Testis (tissue), 3 donors: ENCODE results near the gene NPDC1. TPM values are rescaled to one million over a fixed set of nuclear protein-coding genes. Genes with fewer than 3 reads are reported as not detected.
A peak's percentile ranks its signal among the peaks of the same experiment; 100 is the strongest.

Source experiments
- DNase-seq: peaks from one replicate; pipeline ENCODE4 v3.0.0-alpha.2; 2019
- H3K27ac ChIP-seq, 2 donors: fragments of 200-600 bp; sonication (generic); one replicate each; pipeline ENCODE4 v1.5.1; 2019
- H3K27me3 ChIP-seq: fragments of 200-600 bp; sonication (generic); one replicate; pipeline ENCODE4 v1.5.1; 2019
- H3K36me3 ChIP-seq: fragments of 200-600 bp; sonication (generic); one replicate; pipeline ENCODE4 v1.5.1; 2017; ENCODE audit warnings: low read depth; ENCODE audit errors: missing control alignments
- H3K4me1 ChIP-seq: fragments of 200-600 bp; sonication (generic); one replicate; pipeline ENCODE4 v1.5.1; 2019
- H3K4me3 ChIP-seq, 2 donors: fragments of 200-600 bp; sonication (generic); one replicate each; pipeline ENCODE4 v1.5.1; 2017 to 2019
- H3K9me3 ChIP-seq: fragments of 200-600 bp; sonication (generic); one replicate; pipeline ENCODE4 v1.5.1; 2017
- CTCF ChIP-seq, 3 experiments: fragments of 450-650 bp in 2 of 3; fragments of 200-600 bp in 1 of 3; sonication (generic) in 1 of 3; IDR thresholded peaks; one replicate each; pipeline ENCODE4 v1.5.1; 2016 to 2019; ENCODE audit warnings: antibody characterized with exemption in 3 of 3, mild to moderate bottlenecking in 2 of 3, moderate library complexity in 1 of 3
- POLR2A ChIP-seq: fragments of 450-650 bp; IDR thresholded peaks from one replicate; pipeline ENCODE4 v1.6.1; 2017; ENCODE audit warnings: antibody characterized with exemption, mild to moderate bottlenecking, moderate library complexity
- WGBS, 2 donors: methylation state at CpG; one replicate each; pipeline ENCODE4 v1.1.5; 2018; 5-methylcytosine and 5-hydroxymethylcytosine counted together
- intact Hi-C: fragments of 100-400 bp; cut with DNase I; formaldehyde crosslinking; loops from one replicate; pipeline ENCODE4 v1.15.1; 2023; ENCODE audit warnings: low total_unique reads
- polyA plus RNA-seq: library from polyadenylated mRNA; stranded (reverse); fragments of 350-450 nt; fragmentation: Illumina TruSeq; extraction: RNeasy Lipid Tissue Mini Kit (QIAGEN cat#74804); gene quantifications from one replicate; pipeline ENCODE4 v1.2.3, GENCODE V29; 2014; ENCODE audit warnings: low read depth, low replicate concordance; ENCODE audit not compliant: insufficient read depth
- total RNA-seq, 2 donors: library from RNA; depleted of rRNA; stranded (reverse); fragments of >200 nt; gene quantifications; one replicate each; pipeline ENCODE4 v1.2.3, GENCODE V29; 2016

NPDC1 gene
- total and polyA plus RNA-seq, 3 donors from 2014 or later, result 47.7 to 103 (median 75.9) TPM

GRCh38 chr9:136994888-136995230 is 51.1 kb downstream of the NPDC1 start:
- no peaks in the 10 kb centered on the region for H3K27me3 ChIP-seq
- DNase-seq, result no peak

GRCh38 chr9:136994180-136994887 is 51.6 kb downstream of the NPDC1 start:
- Histone ChIP-seq H3K27ac (no peak overlapping the region), H3K9me3 (no peaks in the 10 kb centered on the region), H3K27me3 (no peaks in the 10 kb centered on the region), H3K4me1 (peaks cover 21% of the 10 kb centered on the region), H3K4me3 (peak overlapping the region; percentile 12 to 44), H3K36me3 (no peaks in the 10 kb centered on the region)
- no peak for DNase-seq
- intact Hi-C loops, result no loop called here
- 70 to 78% methylated on average over 52 to 54 of the region's 54 CpGs for WGBS, 2 donors
- TF ChIP-seq POLR2A, result no peak

More at GRCh38 chr9:136994888-136995230, 51.1 kb downstream of the NPDC1 start:
- intact Hi-C loops, result no loop called here
- TF ChIP-seq POLR2A, result no peak
- TF ChIP-seq CTCF (IDR thresholded peaks at IDR 0.05), result no peak
- Histone ChIP-seq H3K27ac (no peak overlapping the region), H3K36me3 (no peaks in the 10 kb centered on the region), H3K4me3 (peak overlapping the region; percentile 12 to 44), H3K4me1 (peaks cover 21% of the 10 kb centered on the region), H3K9me3 (no peaks in the 10 kb centered on the region)
- 50 to 63% methylated on average over 11 to 40 of the region's 40 CpGs for WGBS, 2 donors

GRCh38 chr9:136992819-136993369 is 53.1 kb downstream of the NPDC1 start:
- Histone ChIP-seq H3K27ac (no peak overlapping the region), H3K9me3 (no peaks in the 10 kb centered on the region), H3K4me1 (peaks cover 21% of the 10 kb centered on the region), H3K27me3 (no peaks in the 10 kb centered on the region), H3K36me3 (no peaks in the 10 kb centered on the region), H3K4me3 (peak overlapping the region; percentile 65 to 77)
- 35 to 56% methylated on average over 1 to 14 of the region's 18 CpGs for WGBS, 2 donors
- TF ChIP-seq CTCF (IDR thresholded peaks at IDR 0.05) (no peak), POLR2A (no peak)
- intact Hi-C loops, result no loop called here
- no peak for DNase-seq

GRCh38 chr9:136991993-136992818 is 53.8 kb downstream of the NPDC1 start, which contains the start of gene PAXX:
TSS of gene PAXX (plus strand) at chr9:136992422. CDS start at chr9:136992444, 22 bp downstream.
- H3K36me3 ChIP-seq, result no peaks in the 10 kb centered on the region
- H3K9me3 ChIP-seq, result no peaks in the 10 kb centered on the region
- H3K27ac ChIP-seq, result peak within 1 kb of the TSS; percentile 70 to 82
- H3K4me3 ChIP-seq, result peak within 1 kb of the TSS; percentile 65 to 77
- H3K4me1 ChIP-seq, result peaks cover 21% of the 10 kb centered on the region
- H3K27me3 ChIP-seq, result no peaks in the 10 kb centered on the region
- 1% methylated on average over 40 of the region's 92 CpGs; no CpG with 5 or more reads in 1 of the 2 donors for WGBS, 2 donors
- intact Hi-C loops, result no loop called here
- DNase-seq, result peak; percentile 94
- TF ChIP-seq POLR2A, result no peak
- TF ChIP-seq CTCF (IDR thresholded peaks at IDR 0.05), result peak in 1 of 3 experiments; percentile 8
